Erythroblast (primary cell): ENCODE measurements around the gene FOXN4.

ENCODE experiments used
- GATA1 ChIP-seq: IDR thresholded peaks from 2 replicates; pipeline ENCODE4 v1.6.1; 2011; ENCODE audit warnings: low read depth, mild to moderate bottlenecking, control low read depth, low read length, moderate library complexity
- POLR2A ChIP-seq: IDR thresholded peaks from 2 replicates; pipeline ENCODE4 v1.6.1; 2011; ENCODE audit warnings: mild to moderate bottlenecking, low read length

GRCh38 chr12:109346920-109347319 is 37.8 kb upstream of the FOXN4 start:
- TF ChIP-seq POLR2A (no peak), GATA1 (no peak)
